OCI-LY1 (cell line): ENCODE measurements around the gene IL15RA.
"Not testable (repeated sequence)": the region's sequence is repeated elsewhere in the genome, so short reads cannot be mapped to it uniquely, and the experiment has no call there.

Source experiments
- H2AFZ ChIP-seq: fragments of 200-600 bp; sonication (generic), shearing (Covaris generic); 2 replicates; pipeline ENCODE4 v1.6.0; 2014; ENCODE audit warnings: antibody characterized with exemption, mild to moderate bottlenecking, low read length
- H3F3A ChIP-seq: fragments of 200-600 bp; sonication (generic), shearing (Covaris generic); 2 replicates; pipeline ENCODE4 v1.6.0; 2014; ENCODE audit warnings: mild to moderate bottlenecking, antibody characterized with exemption, low read length, moderate library complexity; ENCODE audit not compliant: insufficient read depth
- H3K27ac ChIP-seq: fragments of 200-600 bp; sonication (generic); 2 replicates; pipeline ENCODE4 v1.5.1; 2014; ENCODE audit warnings: low read length, mixed run types, mild to moderate bottlenecking, low read depth; ENCODE audit not compliant: poor library complexity, severe bottlenecking
- H3K27me3 ChIP-seq: fragments of 200-600 bp; sonication (generic); 2 replicates; pipeline ENCODE4 v1.6.0; 2014; ENCODE audit warnings: antibody characterized with exemption, mild to moderate bottlenecking, low read length, moderate library complexity; ENCODE audit not compliant: insufficient read depth
- H3K36me3 ChIP-seq: fragments of 200-600 bp; sonication (generic); 2 replicates; pipeline ENCODE4 v1.6.1; 2014; ENCODE audit warnings: mild to moderate bottlenecking, antibody characterized with exemption, low read length, moderate library complexity, mixed read lengths; ENCODE audit not compliant: insufficient read depth
- H3K4me1 ChIP-seq: fragments of 200-600 bp; sonication (generic); 2 replicates; pipeline ENCODE4 v1.5.1; 2014; ENCODE audit warnings: mild to moderate bottlenecking, low read length, moderate library complexity; ENCODE audit not compliant: insufficient read depth, severe bottlenecking
- H3K4me2 ChIP-seq: fragments of 200-600 bp; sonication (generic), shearing (Covaris generic); 2 replicates; pipeline ENCODE4 v1.6.1; 2014; ENCODE audit warnings: low read length
- H3K4me3 ChIP-seq: fragments of 200-600 bp; sonication (generic); 2 replicates; pipeline ENCODE4 v1.5.1; 2014; ENCODE audit warnings: low read length, low read depth, mild to moderate bottlenecking, mixed read lengths; ENCODE audit not compliant: poor library complexity, severe bottlenecking
- H3K79me2 ChIP-seq: fragments of 200-600 bp; shearing (Covaris generic); 2 replicates; pipeline ENCODE4 v1.6.1; 2016; ENCODE audit warnings: mixed run types, low read length, mixed read lengths; ENCODE audit not compliant: insufficient read depth
- H3K9ac ChIP-seq: fragments of 200-600 bp; sonication (generic), shearing (Covaris generic); 2 replicates; pipeline ENCODE4 v1.6.1; 2014; ENCODE audit warnings: mild to moderate bottlenecking, low read length, mixed read lengths
- H3K9me2 ChIP-seq: fragments of 200-600 bp; sonication (generic), shearing (Covaris generic); 2 replicates; pipeline ENCODE4 v1.6.1; 2014; ENCODE audit warnings: low read depth, mild to moderate bottlenecking, low read length, mixed read lengths
- H3K9me3 ChIP-seq: fragments of 200-600 bp; shearing (Covaris generic); 2 replicates; pipeline ENCODE4 v1.6.1; 2014; ENCODE audit warnings: low read length, mixed read lengths
- H4K20me1 ChIP-seq: fragments of 200-600 bp; sonication (generic), shearing (Covaris generic); 2 replicates; pipeline ENCODE4 v1.6.0; 2016; ENCODE audit warnings: mild to moderate bottlenecking, low read length; ENCODE audit not compliant: insufficient read depth
- CTCF ChIP-seq: fragments of 200-600 bp; sonication (generic), shearing (Covaris generic); IDR thresholded peaks from 2 replicates; pipeline ENCODE4 v1.5.1; 2017; ENCODE audit warnings: mild to moderate bottlenecking, antibody characterized with exemption, low read length, moderate library complexity, mixed read lengths
- EZH2 ChIP-seq: fragments of 200-600 bp; sonication (generic), shearing (Covaris generic); IDR thresholded peaks from 2 replicates; pipeline ENCODE4 v1.8.0; 2017; ENCODE audit warnings: borderline replicate concordance, mixed run types, mild to moderate bottlenecking, antibody characterized with exemption, low read length, moderate library complexity, mixed read lengths

IL15RA gene

GRCh38 chr10:6006991-6007390 lies 29.6 kb upstream of the IL15RA start:
- H3K4me2 ChIP-seq, result no peak overlapping the region
- H3K4me1 ChIP-seq, result no peaks in the 10 kb centered on the region
- TF ChIP-seq EZH2 (no peak), CTCF (no peak)
- no peak overlapping the region for H3K27ac ChIP-seq
- H3K9me3 ChIP-seq, result peaks cover 8% of the 10 kb centered on the region; the same call in 1 of the 2 replicates
- H3F3A ChIP-seq, result no peaks in the 10 kb centered on the region
- no peaks in the 10 kb centered on the region; the same call in 1 of the 2 replicates for H3K36me3 ChIP-seq
- H3K79me2 ChIP-seq, result no peaks in the 10 kb centered on the region
- no peaks in the 10 kb centered on the region; the same call in 1 of the 2 replicates for H3K27me3 ChIP-seq
- no peaks in the 10 kb centered on the region for H3K9me2 ChIP-seq
- no peak overlapping the region for H3K4me3 ChIP-seq
- no peak overlapping the region for H3K9ac ChIP-seq
- H2AFZ ChIP-seq, result no peak overlapping the region
- H4K20me1 ChIP-seq, result no peaks in the 10 kb centered on the region

GRCh38 chr10:6006546-6006945 lies 29.2 kb upstream of the IL15RA start:
- TF ChIP-seq CTCF, result no peak
- no peak for TF ChIP-seq EZH2
- Histone ChIP-seq H3K9ac (no peak overlapping the region), H3K79me2 (no peaks in the 10 kb centered on the region), H3K4me1 (no peaks in the 10 kb centered on the region), H2AFZ (no peak overlapping the region), H3K27ac (no peak overlapping the region), H3K4me2 (no peak overlapping the region), H3F3A (no peaks in the 10 kb centered on the region), H3K36me3 (no peaks in the 10 kb centered on the region; the same call in 1 of the 2 replicates), H3K9me3 (peaks cover 8% of the 10 kb centered on the region; the same call in 1 of the 2 replicates), H3K4me3 (no peak overlapping the region), H3K9me2 (no peaks in the 10 kb centered on the region), H3K27me3 (no peaks in the 10 kb centered on the region; the same call in 1 of the 2 replicates), H4K20me1 (no peaks in the 10 kb centered on the region)

GRCh38 chr10:6005856-6006395 lies 28.6 kb upstream of the IL15RA start:
- Histone ChIP-seq H3K4me1 (no peaks in the 10 kb centered on the region), H3K9me2 (no peaks in the 10 kb centered on the region), H3K27me3 (no peaks in the 10 kb centered on the region; the same call in 1 of the 2 replicates), H2AFZ (no peak overlapping the region), H3K79me2 (no peaks in the 10 kb centered on the region), H4K20me1 (no peaks in the 10 kb centered on the region), H3K9me3 (peaks cover 8% of the 10 kb centered on the region; the same call in 1 of the 2 replicates), H3K36me3 (no peaks in the 10 kb centered on the region; the same call in 1 of the 2 replicates), H3K9ac (no peak overlapping the region), H3F3A (no peaks in the 10 kb centered on the region), H3K4me2 (no peak overlapping the region), H3K4me3 (no peak overlapping the region), H3K27ac (no peak overlapping the region)
- TF ChIP-seq CTCF (no peak), EZH2 (no peak)

- not testable (repeated sequence) for H3K4me3 ChIP-seq, H3K79me2 ChIP-seq, H3K27ac ChIP-seq, H3K36me3 ChIP-seq, H3K27me3 ChIP-seq, H3F3A ChIP-seq, H3K9ac ChIP-seq, H3K9me3 ChIP-seq, H4K20me1 ChIP-seq, H3K4me1 ChIP-seq, H2AFZ ChIP-seq, H3K4me2 ChIP-seq, H3K9me2 ChIP-seq
Observed at GRCh38 chr10:6005161-6005804, 27.9 kb upstream of the IL15RA start.
